Lower lobe of right lung (tissue), 2 donors: ENCODE measurements around the gene RELN. TPM values are rescaled to one million over a fixed set of nuclear protein-coding genes. Genes with fewer than 3 reads are reported as not detected.
"Not testable (repeated sequence)": the region's sequence is repeated elsewhere in the genome, so short reads cannot be mapped to it uniquely, and the experiment has no call there.

Experiments
- ATAC-seq, 2 donors: fragments of 200-7000 bp; cut with Tn5 transposase; one replicate each; pipeline ENCODE4 v1.9.1; 2020 to 2022; ENCODE audit warnings: mild to moderate bottlenecking in 2 of 2, moderate library complexity in 2 of 2
- DNase-seq: peaks from one replicate; pipeline ENCODE4 v3.0.0-alpha.2; 2020
- H3K27ac ChIP-seq: fragments of 200-600 bp; one replicate; pipeline ENCODE4 v1.8.0; 2022
- H3K27me3 ChIP-seq: fragments of 200-600 bp; one replicate; pipeline ENCODE4 v1.8.0; 2022; ENCODE audit warnings: low read depth
- H3K36me3 ChIP-seq: fragments of 200-600 bp; one replicate; pipeline ENCODE4 v1.8.0; 2022; ENCODE audit warnings: mild to moderate bottlenecking
- H3K4me1 ChIP-seq: fragments of 200-600 bp; one replicate; pipeline ENCODE4 v1.8.0; 2022
- H3K4me3 ChIP-seq: fragments of 200-600 bp; one replicate; pipeline ENCODE4 v1.8.0; 2022; ENCODE audit warnings: mild to moderate bottlenecking
- H3K9me3 ChIP-seq: fragments of 200-600 bp; one replicate; pipeline ENCODE4 v1.8.0; 2022
- intact Hi-C: fragments of 100-400 bp; cut with DNase I; formaldehyde crosslinking; loops from one replicate; pipeline ENCODE4 v1.11.0; 2022
- total RNA-seq: library from RNA; stranded (reverse); fragmentation: NEBNext Ultra II Directional; extraction: Animal tissue kit (Norgen Biotek cat#: 25700); gene quantifications from one replicate; pipeline ENCODE4 v1.2.1, GENCODE V29; 2021
- TF ChIP-seq, protein P1 (sequence below): fragments of 200-600 bp; IDR thresholded peaks from one replicate; pipeline ENCODE4 v1.8.0; 2022; ENCODE audit warnings: antibody characterized with exemption, mild to moderate bottlenecking
- donor health status: DM: no; HTN: yes; CAD: no; lungs with severe emphysema.

The RELN gene
- total RNA-seq, 1 donor from 2014 or later: 3.7 TPM

DNA sequence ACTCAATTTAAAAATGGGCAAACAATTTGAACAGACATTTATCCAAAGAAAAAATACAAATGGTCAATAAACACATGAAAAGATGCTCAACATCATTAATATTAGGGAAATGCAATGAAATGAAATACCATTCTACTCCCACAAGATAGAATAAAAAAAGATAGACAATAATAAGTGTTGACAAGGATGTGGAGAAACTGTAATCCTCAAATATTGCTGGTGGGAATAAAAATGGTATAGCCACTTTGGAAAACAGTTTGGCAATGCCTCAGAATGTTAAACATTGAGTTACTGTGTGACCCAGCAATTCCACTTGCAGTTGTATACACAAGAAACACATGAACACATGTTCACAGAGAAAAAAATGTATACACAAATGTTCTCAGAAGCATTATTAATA lies 197.6 kb downstream of the RELN start:
- Histone ChIP-seq H3K4me1 (no peaks in the 10 kb centered on the region), H3K4me3 (no peak overlapping the region), H3K27me3 (no peaks in the 10 kb centered on the region), H3K36me3 (no peaks in the 10 kb centered on the region), H3K9me3 (peaks cover 3% of the 10 kb centered on the region), H3K27ac (no peak overlapping the region)
- ATAC-seq (no peak), DNase-seq (no peak)
- TF ChIP-seq, protein P1, sequence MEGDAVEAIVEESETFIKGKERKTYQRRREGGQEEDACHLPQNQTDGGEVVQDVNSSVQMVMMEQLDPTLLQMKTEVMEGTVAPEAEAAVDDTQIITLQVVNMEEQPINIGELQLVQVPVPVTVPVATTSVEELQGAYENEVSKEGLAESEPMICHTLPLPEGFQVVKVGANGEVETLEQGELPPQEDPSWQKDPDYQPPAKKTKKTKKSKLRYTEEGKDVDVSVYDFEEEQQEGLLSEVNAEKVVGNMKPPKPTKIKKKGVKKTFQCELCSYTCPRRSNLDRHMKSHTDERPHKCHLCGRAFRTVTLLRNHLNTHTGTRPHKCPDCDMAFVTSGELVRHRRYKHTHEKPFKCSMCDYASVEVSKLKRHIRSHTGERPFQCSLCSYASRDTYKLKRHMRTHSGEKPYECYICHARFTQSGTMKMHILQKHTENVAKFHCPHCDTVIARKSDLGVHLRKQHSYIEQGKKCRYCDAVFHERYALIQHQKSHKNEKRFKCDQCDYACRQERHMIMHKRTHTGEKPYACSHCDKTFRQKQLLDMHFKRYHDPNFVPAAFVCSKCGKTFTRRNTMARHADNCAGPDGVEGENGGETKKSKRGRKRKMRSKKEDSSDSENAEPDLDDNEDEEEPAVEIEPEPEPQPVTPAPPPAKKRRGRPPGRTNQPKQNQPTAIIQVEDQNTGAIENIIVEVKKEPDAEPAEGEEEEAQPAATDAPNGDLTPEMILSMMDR: no peak
- intact Hi-C loops: no loop called here

DNA sequence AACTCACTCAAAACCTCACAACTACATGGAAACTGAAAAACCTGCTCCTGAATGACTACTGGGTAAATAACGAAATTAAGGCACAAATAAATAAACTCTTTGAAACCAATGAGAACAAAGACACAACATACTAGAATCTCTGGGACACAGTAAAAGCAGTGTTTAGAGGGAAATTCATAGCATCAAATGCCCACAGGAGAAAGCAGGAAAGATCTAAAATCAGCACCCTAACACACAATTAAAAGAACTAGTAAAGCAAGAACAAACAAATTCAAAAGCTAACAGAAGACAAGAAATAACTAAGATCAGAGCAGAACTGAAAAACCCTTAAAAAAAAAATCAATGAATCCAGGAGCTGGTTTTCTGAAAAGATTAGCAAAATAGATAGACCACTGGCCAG lies 202.4 kb downstream of the RELN start:
- intact Hi-C loops, H3K4me1 ChIP-seq, H3K27me3 ChIP-seq, DNase-seq, H3K27ac ChIP-seq, ATAC-seq, H3K36me3 ChIP-seq, H3K9me3 ChIP-seq, H3K4me3 ChIP-seq: not testable (repeated sequence)

DNA sequence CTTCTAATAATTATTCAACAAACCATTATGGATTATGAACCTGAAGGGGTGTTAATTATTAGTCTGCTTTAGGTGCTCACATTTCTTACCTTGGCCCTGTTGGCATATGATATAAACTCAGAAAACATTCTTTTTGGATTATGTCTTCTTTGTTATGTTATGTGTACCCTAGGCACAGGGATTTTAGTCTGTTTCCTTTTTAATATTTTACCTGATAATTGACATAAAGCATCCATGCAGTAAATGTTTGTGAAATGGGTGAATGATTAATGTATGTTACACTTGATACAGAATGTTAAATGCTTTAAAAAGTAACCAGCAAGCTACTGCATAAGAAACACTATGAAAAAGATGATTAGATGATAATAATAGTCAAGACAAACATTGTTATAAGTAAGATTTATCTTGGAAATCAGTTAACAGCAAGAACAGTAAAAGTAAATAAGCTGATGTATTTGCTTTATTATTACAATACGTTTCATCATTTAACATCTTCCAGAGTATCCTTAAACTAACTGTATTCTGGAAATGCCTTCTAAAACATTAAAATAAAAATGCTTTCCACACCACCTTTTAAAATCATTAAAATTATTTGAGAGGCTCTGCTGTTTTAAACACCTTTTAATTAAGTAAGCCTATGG lies 204.7 kb downstream of the RELN start:
- DNase-seq (no peak), ATAC-seq (no peak)
- no peak overlapping the region for H3K27ac ChIP-seq
- no peaks in the 10 kb centered on the region for H3K36me3 ChIP-seq
- intact Hi-C loops: no loop called here
- H3K27me3 ChIP-seq: no peaks in the 10 kb centered on the region
- no peaks in the 10 kb centered on the region for H3K4me1 ChIP-seq
- TF ChIP-seq, protein P1: no peak
- no peak overlapping the region for H3K4me3 ChIP-seq
- peaks cover 7% of the 10 kb centered on the region for H3K9me3 ChIP-seq

DNA sequence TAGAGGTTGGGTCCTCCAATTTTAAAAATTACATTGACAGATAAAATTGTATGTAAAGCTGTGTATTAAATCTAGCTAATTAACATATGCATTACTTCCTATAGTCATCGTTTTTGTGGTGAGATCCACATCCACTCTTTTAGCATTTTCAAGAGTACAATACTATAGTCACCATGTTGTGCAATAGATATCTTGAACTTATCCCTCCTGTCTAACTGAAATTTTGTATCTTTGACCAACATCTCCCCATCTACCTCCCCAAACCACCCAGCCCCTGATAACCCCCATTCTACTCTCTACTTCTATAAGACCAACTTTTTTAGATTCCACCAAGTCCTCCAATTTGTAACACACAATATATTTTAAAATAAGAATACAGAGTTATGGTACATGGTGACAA lies 208.0 kb downstream of the RELN start:
- intact Hi-C loops: no loop called here
- no peak for ATAC-seq

DNA sequence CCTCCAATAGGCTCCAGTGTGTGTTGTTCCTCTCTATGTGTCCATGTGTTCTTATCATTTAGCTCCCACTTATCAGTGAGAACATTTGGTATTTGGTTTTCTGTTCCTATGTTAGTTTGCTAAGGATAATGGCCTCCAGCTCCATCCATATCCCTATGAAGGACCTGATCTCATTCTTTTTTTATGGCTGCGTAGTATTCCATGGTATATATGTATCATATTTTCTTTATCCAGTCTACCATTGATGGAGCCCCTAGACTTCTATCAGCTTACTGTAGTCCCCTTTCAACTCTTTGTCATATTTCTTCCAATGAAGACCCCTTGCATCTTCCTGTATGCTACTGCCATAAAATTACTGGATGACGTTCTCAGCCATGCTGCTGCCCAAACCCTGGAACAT lies 208.9 kb downstream of the RELN start:
- H3K27me3 ChIP-seq, H3K27ac ChIP-seq, intact Hi-C loops, DNase-seq, H3K36me3 ChIP-seq, H3K4me1 ChIP-seq, H3K4me3 ChIP-seq, ATAC-seq, H3K9me3 ChIP-seq: not testable (repeated sequence)

More for the DNA sequence above, 208.0 kb downstream of the RELN start:
- H3K4me3 ChIP-seq: no peak overlapping the region
- no peak for DNase-seq
- no peaks in the 10 kb centered on the region for H3K27me3 ChIP-seq
- H3K9me3 ChIP-seq: peaks cover 4% of the 10 kb centered on the region
- TF ChIP-seq, protein P1: no peak
- no peaks in the 10 kb centered on the region for H3K4me1 ChIP-seq
- no peaks in the 10 kb centered on the region for H3K36me3 ChIP-seq
- H3K27ac ChIP-seq: no peak overlapping the region

DNA sequence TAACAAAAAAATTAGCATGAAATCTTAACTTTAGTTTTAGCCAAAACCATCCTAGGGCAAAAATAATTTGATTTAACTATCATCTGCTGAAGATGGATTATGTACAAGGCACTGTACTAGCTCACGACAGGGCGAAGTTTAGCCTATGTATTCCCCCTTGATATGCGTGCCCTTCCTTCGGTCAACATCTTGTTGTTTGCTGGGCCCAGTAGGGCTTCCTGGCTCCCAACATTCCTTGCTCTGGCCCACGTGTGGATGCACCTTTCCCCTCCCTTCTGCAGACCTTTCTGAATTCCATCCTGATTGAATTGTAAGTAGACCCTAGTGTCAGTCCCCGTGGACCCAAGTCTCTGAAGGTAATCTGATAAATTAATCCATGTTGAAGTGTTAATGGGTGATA lies 212.0 kb downstream of the RELN start:
- Histone ChIP-seq H3K9me3 (peaks cover 4% of the 10 kb centered on the region), H3K27me3 (no peaks in the 10 kb centered on the region), H3K36me3 (no peaks in the 10 kb centered on the region), H3K4me3 (no peak overlapping the region), H3K4me1 (no peaks in the 10 kb centered on the region), H3K27ac (no peak overlapping the region)
- TF ChIP-seq, protein P1: no peak
- intact Hi-C loops: no loop called here
- DNase-seq (no peak), ATAC-seq (no peak)

DNA sequence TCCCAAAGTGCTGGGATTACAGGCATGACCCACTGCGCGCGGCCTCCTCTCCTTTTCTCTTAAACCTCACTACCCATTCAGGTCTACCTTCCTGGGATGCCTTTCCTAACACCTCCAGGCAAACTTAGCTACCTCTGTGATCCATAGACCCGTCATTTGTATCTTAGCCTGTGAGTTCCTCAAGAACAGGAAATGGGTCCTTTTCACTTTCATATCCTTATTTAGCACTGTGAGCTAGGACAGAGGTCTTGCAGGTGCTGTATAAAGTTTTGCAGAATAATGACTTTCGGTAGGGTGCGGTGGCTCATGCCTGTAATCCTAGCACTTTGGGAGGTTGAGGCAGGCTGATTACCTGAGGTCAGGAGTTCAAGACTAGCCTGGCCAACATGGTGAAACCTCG lies 215.7 kb downstream of the RELN start:
- DNase-seq (no peak), ATAC-seq (no peak)
- intact Hi-C loops: no loop called here
- Histone ChIP-seq H3K4me3 (no peak overlapping the region), H3K9me3 (no peaks in the 10 kb centered on the region), H3K27ac (no peak overlapping the region), H3K4me1 (no peaks in the 10 kb centered on the region), H3K36me3 (no peaks in the 10 kb centered on the region), H3K27me3 (no peaks in the 10 kb centered on the region)
- TF ChIP-seq, protein P1: no peak
